CD14-positive monocyte (primary cell): ENCODE measurements around the gene PLA2G3. TPM values are rescaled to one million over a fixed set of nuclear protein-coding genes. Genes with fewer than 3 reads are reported as not detected.
A peak's percentile ranks its signal among the peaks of the same experiment; 100 is the strongest.

Experiments
- DNase-seq, 3 donors: peaks; one replicate each; pipeline ENCODE4 v3.0.0-alpha.2; 2011 to 2022
- H2AFZ ChIP-seq: 2 replicates; pipeline ENCODE4 v1.6.0; 2012; ENCODE audit warnings: mild to moderate bottlenecking, low read depth, low read length, inconsistent platforms; ENCODE audit not compliant: insufficient read depth, poor library complexity, severe bottlenecking
- H3K27ac ChIP-seq, 2 donors: 1 replicate in 1 of 2; 2 replicates in 1 of 2; pipeline ENCODE4 v1.5.1; 2012 to 2013; ENCODE audit warnings: low read length in 2 of 2, control low read depth in 1 of 2, inconsistent platforms in 1 of 2, low read depth in 1 of 2, mild to moderate bottlenecking in 1 of 2
- H3K27me3 ChIP-seq, 2 donors: one replicate each; pipeline versions ENCODE4 v1.6.0 to v1.6.1; 2011 to 2013; ENCODE audit warnings: low read length in 2 of 2; ENCODE audit not compliant: control insufficient read depth in 2 of 2, insufficient read depth in 2 of 2
- H3K36me3 ChIP-seq, 2 donors: replicated peaks in 1 of 2; 1 replicate in 1 of 2; 2 replicates in 1 of 2; pipeline versions ENCODE4 v1.5.1 to v1.6.1; 2012 to 2013; ENCODE audit warnings: low read length in 2 of 2, control low read depth in 1 of 2, inconsistent platforms in 1 of 2, mild to moderate bottlenecking in 1 of 2; ENCODE audit not compliant: insufficient read depth in 2 of 2, control insufficient read depth in 1 of 2
- H3K4me1 ChIP-seq, 2 donors: 1 replicate in 1 of 2; 2 replicates in 1 of 2; pipeline versions ENCODE4 v1.5.1 to v1.6.1; 2012 to 2013; ENCODE audit warnings: low read length in 2 of 2, control low read depth in 1 of 2, inconsistent platforms in 1 of 2, mild to moderate bottlenecking in 1 of 2, moderate library complexity in 1 of 2; ENCODE audit not compliant: insufficient read depth in 2 of 2, control insufficient read depth in 1 of 2
- H3K4me2 ChIP-seq: replicated peaks from 2 replicates; pipeline ENCODE3; 2012; ENCODE audit warnings: low read length, moderate library complexity, mild to moderate bottlenecking; ENCODE audit not compliant: poor library complexity, severe bottlenecking; ENCODE audit errors: extremely low read depth
- H3K4me3 ChIP-seq, 3 experiments: fragments of 200-600 bp in 1 of 3; sonication (generic) in 1 of 3; replicated peaks in 1 of 3; 1 replicate in 2 of 3; 2 replicates in 1 of 3; pipeline ENCODE4 v1.5.1; 2011 to 2013; ENCODE audit warnings: low read length in 3 of 3, mild to moderate bottlenecking in 3 of 3, control low read depth in 2 of 3, low read depth in 2 of 3, inconsistent platforms in 1 of 3, moderate library complexity in 1 of 3
- H3K79me2 ChIP-seq: 2 replicates; pipeline ENCODE4 v1.6.0; 2012; ENCODE audit warnings: mild to moderate bottlenecking, control low read depth, inconsistent platforms, low read length, moderate library complexity; ENCODE audit not compliant: insufficient read depth
- H3K9ac ChIP-seq: 2 replicates; pipeline ENCODE4 v1.6.0; 2017; ENCODE audit warnings: low read length, mild to moderate bottlenecking; ENCODE audit not compliant: insufficient read depth, poor library complexity, severe bottlenecking
- H3K9me3 ChIP-seq, 2 donors: replicated peaks in 1 of 2; 1 replicate in 1 of 2; 2 replicates in 1 of 2; pipeline versions ENCODE4 v1.5.1 to v1.6.1; 2012 to 2013; ENCODE audit warnings: low read length in 2 of 2, control low read depth in 1 of 2; ENCODE audit not compliant: control insufficient read depth in 1 of 2, insufficient read depth in 1 of 2
- H4K20me1 ChIP-seq: 2 replicates; pipeline ENCODE4 v1.6.0; 2012; ENCODE audit warnings: mild to moderate bottlenecking, low read length, control low read depth, moderate library complexity; ENCODE audit not compliant: insufficient read depth
- H3K27ac Mint-ChIP-seq, 7 donors: one replicate each; pipeline ENCODE4 v1.8.0; 2020; ENCODE audit warnings: mild to moderate bottlenecking in 7 of 7, mixed read lengths in 7 of 7, moderate library complexity in 6 of 7, inconsistent platforms in 2 of 7
- H3K27me3 Mint-ChIP-seq, 3 donors: one replicate each; pipeline ENCODE4 v1.8.0; 2021 to 2022; ENCODE audit warnings: low read depth in 3 of 3, mild to moderate bottlenecking in 3 of 3, mixed read lengths in 3 of 3, moderate library complexity in 3 of 3, inconsistent platforms in 1 of 3
- H3K36me3 Mint-ChIP-seq, 2 donors: one replicate each; pipeline ENCODE4 v1.8.0; 2020; ENCODE audit warnings: mixed read lengths in 2 of 2, inconsistent platforms in 1 of 2, mild to moderate bottlenecking in 1 of 2
- H3K4me1 Mint-ChIP-seq: one replicate; pipeline ENCODE4 v1.8.0; 2020; ENCODE audit warnings: mild to moderate bottlenecking, mixed read lengths
- H3K4me3 Mint-ChIP-seq, 2 donors: one replicate each; pipeline ENCODE4 v1.8.0; 2020; ENCODE audit warnings: mild to moderate bottlenecking in 2 of 2, mixed read lengths in 2 of 2, moderate library complexity in 1 of 2
- H3K9me3 Mint-ChIP-seq, 7 donors: one replicate each; pipeline ENCODE4 v1.8.0; 2020 to 2022; ENCODE audit warnings: mixed read lengths in 7 of 7, mild to moderate bottlenecking in 6 of 7, moderate library complexity in 6 of 7, inconsistent platforms in 2 of 7
- WGBS: methylation state at CpG from one replicate; pipeline ENCODE4 v1.1.5; 2013; ENCODE audit warnings: missing lambda C conversion rate; ENCODE audit not compliant: insufficient coverage; 5-methylcytosine and 5-hydroxymethylcytosine counted together
- intact Hi-C, 2 donors: fragments of 100-400 bp; cut with micrococcal nuclease; formaldehyde crosslinking; loops; one replicate each; pipeline versions ENCODE4 v1.15.0 to v1.15.1; 2023
- polyA plus RNA-seq, 3 donors: library from polyadenylated mRNA; depleted of rRNA in 1 of 3; unstranded in 2 of 3; stranded (reverse) in 1 of 3; fragments of 300-500 nt in 2 of 3; fragments of >200 nt in 1 of 3; fragmentation: Illumina TruSeq in 2 of 3; gene quantifications; 1 replicate in 2 of 3; 2 replicates in 1 of 3; pipeline ENCODE4 v1.2.3, GENCODE V29; 2012 to 2021
- TF ChIP-seq, protein P1 (sequence below): fragments of 200-600 bp; IDR thresholded peaks from one replicate; pipeline ENCODE4 v1.8.0; 2022; ENCODE audit warnings: antibody characterized with exemption, mild to moderate bottlenecking

PLA2G3 gene
- polyA plus RNA-seq, 3 donors, result not detected

- Histone ChIP-seq H3K27me3 (no peaks in the 10 kb centered on the region), H3K4me2 (no peak overlapping the region), H3K4me3 (no peak overlapping the region), H3K36me3 (peaks cover 27 to 31% of the 10 kb centered on the region in 2 donors), H3K79me2 (no peaks in the 10 kb centered on the region), H4K20me1 (no peaks in the 10 kb centered on the region), H3K4me1 (no peaks in the 10 kb centered on the region), H3K27ac (no peak overlapping the region), H3K9me3 (no peaks in the 10 kb centered on the region), H3K9ac (no peak overlapping the region), H2AFZ (no peak overlapping the region)
- no peak overlapping the region for H3K4me3 Mint-ChIP-seq
- DNase-seq, result no peak
- H3K27me3 Mint-ChIP-seq, result peaks cover 0 to 3% (median 1%) of the 10 kb centered on the region in 3 donors
- WGBS, result 97% methylated on average over 17 of the region's 34 CpGs
- TF ChIP-seq, protein P1, sequence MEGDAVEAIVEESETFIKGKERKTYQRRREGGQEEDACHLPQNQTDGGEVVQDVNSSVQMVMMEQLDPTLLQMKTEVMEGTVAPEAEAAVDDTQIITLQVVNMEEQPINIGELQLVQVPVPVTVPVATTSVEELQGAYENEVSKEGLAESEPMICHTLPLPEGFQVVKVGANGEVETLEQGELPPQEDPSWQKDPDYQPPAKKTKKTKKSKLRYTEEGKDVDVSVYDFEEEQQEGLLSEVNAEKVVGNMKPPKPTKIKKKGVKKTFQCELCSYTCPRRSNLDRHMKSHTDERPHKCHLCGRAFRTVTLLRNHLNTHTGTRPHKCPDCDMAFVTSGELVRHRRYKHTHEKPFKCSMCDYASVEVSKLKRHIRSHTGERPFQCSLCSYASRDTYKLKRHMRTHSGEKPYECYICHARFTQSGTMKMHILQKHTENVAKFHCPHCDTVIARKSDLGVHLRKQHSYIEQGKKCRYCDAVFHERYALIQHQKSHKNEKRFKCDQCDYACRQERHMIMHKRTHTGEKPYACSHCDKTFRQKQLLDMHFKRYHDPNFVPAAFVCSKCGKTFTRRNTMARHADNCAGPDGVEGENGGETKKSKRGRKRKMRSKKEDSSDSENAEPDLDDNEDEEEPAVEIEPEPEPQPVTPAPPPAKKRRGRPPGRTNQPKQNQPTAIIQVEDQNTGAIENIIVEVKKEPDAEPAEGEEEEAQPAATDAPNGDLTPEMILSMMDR, result no peak
- peaks cover 44 to 60% of the 10 kb centered on the region in 2 donors for H3K36me3 Mint-ChIP-seq
- peaks cover 0 to 1% (median 0%) of the 10 kb centered on the region in 7 donors for H3K9me3 Mint-ChIP-seq
- peak overlapping the region in 1 of 7 donors; percentile 83 for H3K27ac Mint-ChIP-seq
- intact Hi-C loops, result loop anchor here in 1 of 2 donors (10.0 kb wide), 2 partner anchors 135 to 175 kb away; no protein-coding TSS in a partner anchor
- no peaks in the 10 kb centered on the region for H3K4me1 Mint-ChIP-seq
These were observed 40.2 kb downstream of the PLA2G3 start for GRCh38 chr22:31099841-31100761.

GRCh38 chr22:31099386-31099785, 40.9 kb downstream of the PLA2G3 start:
- H3K36me3 Mint-ChIP-seq, result peaks cover 48 to 66% of the 10 kb centered on the region in 2 donors
- WGBS, result 98% methylated on average over 4 of the region's 6 CpGs
- H3K4me1 Mint-ChIP-seq, result no peaks in the 10 kb centered on the region
- H3K9me3 Mint-ChIP-seq, result peaks cover 0 to 1% (median 0%) of the 10 kb centered on the region in 7 donors
- intact Hi-C loops, result no loop called here
- Histone ChIP-seq H3K4me2 (no peak overlapping the region), H3K4me3 (no peak overlapping the region), H4K20me1 (no peaks in the 10 kb centered on the region), H2AFZ (no peak overlapping the region), H3K9ac (no peak overlapping the region), H3K79me2 (no peaks in the 10 kb centered on the region), H3K27ac (no peak overlapping the region), H3K27me3 (no peaks in the 10 kb centered on the region), H3K4me1 (no peaks in the 10 kb centered on the region), H3K9me3 (no peaks in the 10 kb centered on the region), H3K36me3 (peaks cover 30 to 39% of the 10 kb centered on the region in 2 donors)
- no peak overlapping the region for H3K4me3 Mint-ChIP-seq
- peaks cover 0 to 3% (median 1%) of the 10 kb centered on the region in 3 donors for H3K27me3 Mint-ChIP-seq
- no peak for DNase-seq
- peak overlapping the region in 1 of 7 donors; percentile 83 for H3K27ac Mint-ChIP-seq
- TF ChIP-seq, protein P1, result no peak
